Gastrocnemius medialis (tissue), 4 donors: Measurements from ENCODE around the gene RARA.
"Not testable (repeated sequence)": the region's sequence is repeated elsewhere in the genome, so short reads cannot be mapped to it uniquely, and the experiment has no call there.

Experiments
- CTCF ChIP-seq, 5 experiments: fragments of 450-650 bp in 3 of 5; fragments of 200-600 bp in 2 of 5; sonication (generic) in 2 of 5; IDR thresholded peaks in 4 of 5; conservative IDR thresholded peaks in 1 of 5; 1 replicate in 4 of 5; 2 replicates in 1 of 5; pipeline ENCODE4 v1.5.1; 2016 to 2019; ENCODE audit warnings: antibody characterized with exemption in 5 of 5, mild to moderate bottlenecking in 3 of 5, moderate library complexity in 3 of 5
- POLR2A ChIP-seq, 2 donors: fragments of 450-650 bp; IDR thresholded peaks; one replicate each; pipeline ENCODE4 v1.6.1; 2017; ENCODE audit warnings: antibody characterized with exemption in 2 of 2, mild to moderate bottlenecking in 2 of 2, moderate library complexity in 2 of 2

- not testable (repeated sequence) for TF ChIP-seq POLR2A (IDR thresholded peaks at IDR 0.05); CTCF (IDR thresholded peaks at IDR 0.05 in 4 of 5, conservative IDR thresholded peaks at IDR 0.05 in 1 of 5)
Observed at GRCh38 chr17:40386555-40386954, 77.6 kb downstream of the RARA start.
